ENCODE results near the gene TBL1X. TPM values are rescaled to one million over a fixed set of nuclear protein-coding genes. Genes with fewer than 3 reads are reported as not detected.

The TBL1X gene
- total and polyA plus RNA-seq, 10 of the 15 experiments (the other 5 are each of a cell fraction or from before 2014, with no cell fraction given): 4.4 to 26.3 (median 10.6) TPM

- TF ChIP-seq TARDBP (IDR thresholded peaks at IDR 0.05; ENCODE audit: borderline replicate concordance) (no peak), NR2C2 (IDR thresholded peaks at IDR 0.05; ENCODE audit: borderline replicate concordance, control insufficient read depth, insufficient read length, low read depth) (no peak), ATF2 (IDR thresholded peaks at IDR 0.05; ENCODE audit: low read length) (no peak), RELA (IDR thresholded peaks at IDR 0.05; ENCODE audit: borderline replicate concordance, partially characterized antibody) (no peak), SP1 (IDR thresholded peaks at IDR 0.05; ENCODE audit: low read depth, low read length) (no peak), RFX5 (IDR thresholded peaks at IDR 0.05; ENCODE audit: low read depth, low read length) (no peak), SREBF1 (IDR thresholded peaks at IDR 0.05; ENCODE audit: low read length) (no peak), KDM1A (IDR thresholded peaks at IDR 0.05; ENCODE audit: borderline replicate concordance) (no peak), ZNF274 (IDR thresholded peaks at IDR 0.05; ENCODE audit: insufficient read depth, insufficient read length) (no peak), USF1 (IDR thresholded peaks at IDR 0.05; ENCODE audit: borderline replicate concordance, extremely low read length, insufficient read depth, low read depth, low read length) (no peak), RCOR1 (conservative IDR thresholded peaks at IDR 0.05; ENCODE audit: low read depth, low read length) (no peak)
- ATAC-seq: no peak
- no peak for DNase-seq (ENCODE audit: low read depth, low spot score)
- no peak overlapping the region for H2AFZ ChIP-seq (ENCODE audit: control insufficient read depth, low read depth, low read length)
- no peaks in the 10 kb centered on the region for H3K27me3 ChIP-seq (replicated peaks in 1 of 2; ENCODE audit: control insufficient read depth in 2 of 2, insufficient read depth in 2 of 2, low read length in 1 of 2)
- no peak overlapping the region for H3K4me3 ChIP-seq
- CTCF ChIA-PET: no interaction called here
- H3K27ac ChIP-seq (ENCODE audit: control insufficient read depth, insufficient read depth): no peak overlapping the region
- FAIRE-seq: no peak
- BruUV-seq (replicated peaks): no TSS peak
- RAD21 ChIA-PET (ENCODE audit: unreplicated experiment): no interaction called here
- SMC1A ChIA-PET (ENCODE audit: uncharacterized antibody, unreplicated experiment): no interaction called here
- in situ Hi-C loops (cut with MboI): no loop called here
- H3K4me1 ChIP-seq (ENCODE audit: control insufficient read depth, insufficient read depth, low read length): no peaks in the 10 kb centered on the region
- intact Hi-C loops (cut with micrococcal nuclease; ENCODE audit: unreplicated experiment): no loop called here
- no peak overlapping the region for H3K9ac ChIP-seq (ENCODE audit: control insufficient read depth, insufficient read depth, low read length)
- 54% methylated on average over 3 of the region's 3 CpGs for WGBS (ENCODE audit: insufficient coverage, insufficient replicate concordance, low lambda C conversion rate, missing lambda C conversion rate)
- no peaks in the 10 kb centered on the region for H4K20me1 ChIP-seq (ENCODE audit: control insufficient read depth, insufficient read depth)
- no peaks in the 10 kb centered on the region for H3K9me3 ChIP-seq (replicated peaks; ENCODE audit: control insufficient read depth, insufficient read depth, low read length)
- H3K4me2 ChIP-seq (ENCODE audit: control insufficient read depth, insufficient read depth): no peak overlapping the region
- POLR2A ChIA-PET: no interaction called here
- no peaks in the 10 kb centered on the region for H3K79me2 ChIP-seq (ENCODE audit: control insufficient read depth, insufficient read depth, low read length)
- no peaks in the 10 kb centered on the region for H3K36me3 ChIP-seq (ENCODE audit: control insufficient read depth in 2 of 2, insufficient read depth in 2 of 2, low read length in 1 of 2)
Observed at GRCh38 chrX:9433596-9433995, 31.3 kb upstream of the TBL1X start.

Measured in GM12878 (cell line).